PC-9 (cell line): ENCODE data around the gene DACT3. TPM values are rescaled to one million over a fixed set of nuclear protein-coding genes. Genes with fewer than 3 reads are reported as not detected.
A peak's percentile ranks its signal among the peaks of the same experiment; 100 is the strongest.

ENCODE experiments used
- BruUV-seq: library from RNA; stranded (reverse); fragments of 400-500 nt; replicated peaks from 2 replicates; lab custom pipeline; 2021; lab: Mats Ljungman, UMichigan
- CTCF ChIA-PET: fragments of 300-600 bp; sonication (Branson Sonifier 250); formaldehyde crosslinking; loops from one replicate; lab custom pipeline; 2022; ENCODE audit warnings: antibody characterized with exemption; lab: Charles Lee
- POLR2A ChIA-PET: fragments of 300-600 bp; sonication (Branson Sonifier 250); formaldehyde crosslinking; loops from one replicate; lab custom pipeline; 2022; ENCODE audit warnings: antibody characterized with exemption; ENCODE audit not compliant: unreplicated experiment; lab: Charles Lee
- DNase-seq, 2 experiments: peaks; one replicate each; pipeline versions ENCODE4 v3.0.0 to v3.0.0-alpha.2; 2015 to 2022; ENCODE audit warnings: mixed read lengths in 1 of 2
- H2AFZ ChIP-seq: fragments of 200-600 bp; sonication (generic); 2 replicates; pipeline ENCODE4 v1.8.1; 2017; ENCODE audit warnings: antibody characterized with exemption
- H3F3A ChIP-seq: fragments of 200-600 bp; sonication (generic); 2 replicates; pipeline ENCODE4 v1.8.1; 2017; ENCODE audit warnings: antibody characterized with exemption, mild to moderate bottlenecking, low read depth; ENCODE audit not compliant: insufficient read depth
- H3K27ac ChIP-seq: fragments of 200-600 bp; sonication (generic); 2 replicates; pipeline ENCODE4 v1.6.1; 2016; ENCODE audit warnings: mixed run types
- H3K27me3 ChIP-seq: fragments of 200-600 bp; sonication (generic); 2 replicates; pipeline ENCODE4 v1.6.1; 2016; ENCODE audit warnings: low read depth, mixed run types; ENCODE audit not compliant: insufficient read depth
- H3K36me3 ChIP-seq: fragments of 200-600 bp; sonication (generic); 2 replicates; pipeline ENCODE4 v1.6.1; 2016; ENCODE audit warnings: low read depth, mixed run types
- H3K4me1 ChIP-seq: fragments of 200-600 bp; sonication (generic); replicated peaks from 2 replicates; pipeline ENCODE4 v1.6.1; 2016; ENCODE audit warnings: mixed run types; ENCODE audit not compliant: insufficient read depth
- H3K4me2 ChIP-seq: fragments of 200-600 bp; sonication (generic); 2 replicates; pipeline ENCODE4 v1.6.1; 2017; ENCODE audit warnings: mixed run types
- H3K4me3 ChIP-seq: fragments of 200-600 bp; sonication (generic); 2 replicates; pipeline ENCODE4 v1.6.1; 2016; ENCODE audit warnings: mixed run types
- H3K79me2 ChIP-seq: fragments of 200-600 bp; sonication (generic); 2 replicates; pipeline ENCODE4 v1.6.1; 2017; ENCODE audit warnings: low read depth, mixed run types
- H3K9me2 ChIP-seq: fragments of 200-600 bp; sonication (generic); 2 replicates; pipeline ENCODE4 v1.8.1; 2017; ENCODE audit warnings: mild to moderate bottlenecking; ENCODE audit not compliant: insufficient read depth
- H3K9me3 ChIP-seq: fragments of 200-600 bp; sonication (generic); 2 replicates; pipeline ENCODE4 v1.8.1; 2016; ENCODE audit warnings: low read depth; ENCODE audit not compliant: insufficient read depth
- H4K20me1 ChIP-seq: fragments of 200-600 bp; sonication (generic); 2 replicates; pipeline ENCODE4 v1.8.1; 2017; ENCODE audit not compliant: insufficient read depth
- EZH2 ChIP-seq: fragments of 200-600 bp; sonication (generic); IDR thresholded peaks from 2 replicates; pipeline ENCODE4 v1.8.0; 2017; ENCODE audit warnings: antibody characterized with exemption, low read depth
- intact Hi-C: fragments of 100-400 bp; cut with micrococcal nuclease; formaldehyde crosslinking; loops from one replicate; pipeline ENCODE4 v1.10.0; 2022; ENCODE audit not compliant: unreplicated experiment
- total RNA-seq: library from RNA; stranded (reverse); gene quantifications from 2 replicates; pipeline ENCODE4 v1.2.3, GENCODE V29; 2021
- TF ChIP-seq, protein P1 (sequence below): fragments of 200-600 bp; sonication (generic); conservative IDR thresholded peaks from 2 replicates; pipeline ENCODE4 v1.6.1; 2017; ENCODE audit warnings: mixed run types, antibody characterized with exemption, mild to moderate bottlenecking, moderate library complexity

The DACT3 gene
- total RNA-seq, 1 experiment from 2014 or later = 0.13 TPM

- TF ChIP-seq EZH2 = no peak
- TF ChIP-seq, protein P1, sequence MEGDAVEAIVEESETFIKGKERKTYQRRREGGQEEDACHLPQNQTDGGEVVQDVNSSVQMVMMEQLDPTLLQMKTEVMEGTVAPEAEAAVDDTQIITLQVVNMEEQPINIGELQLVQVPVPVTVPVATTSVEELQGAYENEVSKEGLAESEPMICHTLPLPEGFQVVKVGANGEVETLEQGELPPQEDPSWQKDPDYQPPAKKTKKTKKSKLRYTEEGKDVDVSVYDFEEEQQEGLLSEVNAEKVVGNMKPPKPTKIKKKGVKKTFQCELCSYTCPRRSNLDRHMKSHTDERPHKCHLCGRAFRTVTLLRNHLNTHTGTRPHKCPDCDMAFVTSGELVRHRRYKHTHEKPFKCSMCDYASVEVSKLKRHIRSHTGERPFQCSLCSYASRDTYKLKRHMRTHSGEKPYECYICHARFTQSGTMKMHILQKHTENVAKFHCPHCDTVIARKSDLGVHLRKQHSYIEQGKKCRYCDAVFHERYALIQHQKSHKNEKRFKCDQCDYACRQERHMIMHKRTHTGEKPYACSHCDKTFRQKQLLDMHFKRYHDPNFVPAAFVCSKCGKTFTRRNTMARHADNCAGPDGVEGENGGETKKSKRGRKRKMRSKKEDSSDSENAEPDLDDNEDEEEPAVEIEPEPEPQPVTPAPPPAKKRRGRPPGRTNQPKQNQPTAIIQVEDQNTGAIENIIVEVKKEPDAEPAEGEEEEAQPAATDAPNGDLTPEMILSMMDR = no peak
- ChIA-PET POLR2A (no interaction called here), CTCF (no interaction called here)
- Histone ChIP-seq H3K27ac (no peak overlapping the region), H3K4me3 (no peak overlapping the region), H3K9me3 (no peaks in the 10 kb centered on the region), H3K79me2 (no peaks in the 10 kb centered on the region), H3K4me2 (no peak overlapping the region), H3F3A (peaks cover 7% of the 10 kb centered on the region; the same call in 1 of the 2 replicates), H3K4me1 (peaks cover 5% of the 10 kb centered on the region; the same call in 1 of the 2 replicates), H3K36me3 (no peaks in the 10 kb centered on the region), H3K27me3 (0 out of 2 replicates have a peak, but pooled peaks cover 4% of the 10 kb centered on the region), H4K20me1 (no peaks in the 10 kb centered on the region), H3K9me2 (no peaks in the 10 kb centered on the region), H2AFZ (no peak overlapping the region)
- intact Hi-C loops = no loop called here
- no peak for DNase-seq
- no TSS peak for BruUV-seq
Measured at GRCh38 chr19:46625731-46626130, 35.3 kb downstream of the DACT3 start.

DNA sequence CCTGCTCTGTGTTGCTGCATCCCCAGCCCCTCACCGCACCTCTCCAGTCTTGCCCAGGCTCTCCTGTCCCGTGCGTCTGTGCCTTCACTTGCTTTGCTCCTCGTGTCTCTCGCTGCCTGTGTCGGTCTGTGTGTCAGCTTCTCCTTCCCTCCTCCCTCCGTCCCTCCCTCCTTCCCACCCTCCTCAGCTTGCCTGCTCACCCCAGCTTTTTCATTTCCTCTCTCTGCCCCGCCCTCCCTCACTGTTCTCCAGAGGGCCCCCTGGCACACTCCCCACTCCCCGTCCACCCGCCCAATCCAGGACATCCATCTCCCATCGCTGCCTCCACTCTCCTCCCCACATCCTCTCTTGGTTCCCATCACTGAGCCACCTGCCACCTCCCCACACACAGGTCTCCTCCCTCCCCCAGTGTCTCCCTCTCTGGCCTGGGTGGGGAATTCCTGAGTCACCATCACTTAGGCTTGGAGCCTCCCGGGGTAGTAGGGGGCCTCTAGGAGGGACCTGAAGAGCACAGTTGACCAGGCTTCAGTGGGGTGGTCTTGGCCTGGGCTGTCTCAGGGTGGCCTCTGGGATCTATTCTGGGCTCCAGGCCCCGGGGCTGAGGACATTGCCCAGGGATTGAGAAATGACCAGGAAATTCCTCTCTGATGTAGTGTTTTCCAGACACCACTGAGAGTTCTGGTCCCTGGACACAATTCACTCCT, 35.9 kb downstream of the DACT3 start, which contains the start of gene PTGIR:
TSS of gene PTGIR (minus strand) at position 132 of the 704 bp plus-strand sequence. CDS start 864 bp downstream, outside the sequence.
- peaks cover 7% of the 10 kb centered on the region; the same call in 1 of the 2 replicates for H3F3A ChIP-seq
- H3K27me3 ChIP-seq = no peaks in the 10 kb centered on the region
- no peaks in the 10 kb centered on the region for H3K9me2 ChIP-seq
- TF ChIP-seq, protein P1 = no peak
- no peak for TF ChIP-seq EZH2
- H3K4me1 ChIP-seq = peaks cover 5% of the 10 kb centered on the region; the same call in 1 of the 2 replicates
- no peaks in the 10 kb centered on the region for H3K36me3 ChIP-seq
- intact Hi-C loops = no loop called here
- no peak for DNase-seq
- no peak within 1 kb of the TSS for H2AFZ ChIP-seq
- no TSS peak for BruUV-seq
- H3K9me3 ChIP-seq = no peaks in the 10 kb centered on the region
- H3K79me2 ChIP-seq = no peaks in the 10 kb centered on the region
- H3K4me3 ChIP-seq = no peak within 1 kb of the TSS
- 0 out of 2 replicates have a peak within 1 kb of the TSS, but pooled peaks have one; percentile 0 for H3K4me2 ChIP-seq
- POLR2A ChIA-PET = interaction anchor here (0.6 kb wide), 1 partner anchor 24 kb away, joined by 8 read pairs; the partner anchor contains the start of gene CALM3
- no peaks in the 10 kb centered on the region for H4K20me1 ChIP-seq
- H3K27ac ChIP-seq = no peak within 1 kb of the TSS
- CTCF ChIA-PET = no interaction called here

DNA sequence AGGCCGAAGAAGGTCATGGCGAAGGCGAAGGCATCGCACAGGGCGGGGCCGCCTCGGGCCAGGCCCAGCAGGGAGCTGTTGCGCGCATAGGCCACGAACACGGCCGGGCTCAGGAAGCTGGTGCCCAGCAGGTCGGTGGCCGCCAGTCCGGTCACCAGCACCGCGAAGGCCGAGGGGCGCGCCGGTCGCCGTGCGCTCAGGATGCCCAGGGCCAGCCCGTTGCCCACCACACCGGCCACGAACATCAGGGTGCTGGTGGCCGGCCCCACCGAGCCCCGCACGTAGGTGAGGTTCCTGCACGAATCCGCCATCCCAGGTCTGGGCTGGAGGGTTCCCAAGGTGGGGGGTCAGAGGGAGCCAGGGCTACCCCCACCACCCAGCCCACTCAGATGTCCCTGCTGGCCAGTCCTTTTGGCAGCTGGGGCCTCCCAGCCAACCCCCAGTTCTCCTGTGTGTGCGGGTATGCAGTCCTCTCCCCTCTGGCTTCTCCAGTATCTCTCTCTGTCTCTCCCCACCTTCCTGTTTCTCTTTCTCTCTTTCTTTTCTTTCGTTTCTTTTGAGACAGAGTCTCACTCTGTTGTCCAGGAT, 37.0 kb downstream of the DACT3 start:
- no peak for DNase-seq
- H3K4me1 ChIP-seq = peaks cover 5% of the 10 kb centered on the region; the same call in 1 of the 2 replicates
- no peak overlapping the region for H2AFZ ChIP-seq
- BruUV-seq = no TSS peak
- TF ChIP-seq, protein P1 = no peak
- TF ChIP-seq EZH2 = no peak
- H3K36me3 ChIP-seq = no peaks in the 10 kb centered on the region
- CTCF ChIA-PET = interaction anchor here (0.5 kb wide), 1 partner anchor 129 kb away, joined by 3 read pairs; no protein-coding TSS in a partner anchor
- no peak overlapping the region for H3K27ac ChIP-seq
- no peaks in the 10 kb centered on the region for H3K79me2 ChIP-seq
- H3K27me3 ChIP-seq = no peaks in the 10 kb centered on the region
- intact Hi-C loops = no loop called here
- POLR2A ChIA-PET = no interaction called here
- H3K4me3 ChIP-seq = no peak overlapping the region
- no peaks in the 10 kb centered on the region for H3K9me3 ChIP-seq
- H3K4me2 ChIP-seq = no peak overlapping the region
- H3K9me2 ChIP-seq = no peaks in the 10 kb centered on the region
- H4K20me1 ChIP-seq = no peaks in the 10 kb centered on the region
- H3F3A ChIP-seq = peaks cover 7% of the 10 kb centered on the region; the same call in 1 of the 2 replicates
